PC-9 (cell line): ENCODE measurements around the gene PIP5K1B.

Experiments
- EZH2 ChIP-seq: fragments of 200-600 bp; sonication (generic); IDR thresholded peaks from 2 replicates; pipeline ENCODE4 v1.8.0; 2017; ENCODE audit warnings: antibody characterized with exemption, low read depth
- TF ChIP-seq, protein P1 (sequence below): fragments of 200-600 bp; sonication (generic); conservative IDR thresholded peaks from 2 replicates; pipeline ENCODE4 v1.6.1; 2017; ENCODE audit warnings: mixed run types, antibody characterized with exemption, mild to moderate bottlenecking, moderate library complexity

DNA sequence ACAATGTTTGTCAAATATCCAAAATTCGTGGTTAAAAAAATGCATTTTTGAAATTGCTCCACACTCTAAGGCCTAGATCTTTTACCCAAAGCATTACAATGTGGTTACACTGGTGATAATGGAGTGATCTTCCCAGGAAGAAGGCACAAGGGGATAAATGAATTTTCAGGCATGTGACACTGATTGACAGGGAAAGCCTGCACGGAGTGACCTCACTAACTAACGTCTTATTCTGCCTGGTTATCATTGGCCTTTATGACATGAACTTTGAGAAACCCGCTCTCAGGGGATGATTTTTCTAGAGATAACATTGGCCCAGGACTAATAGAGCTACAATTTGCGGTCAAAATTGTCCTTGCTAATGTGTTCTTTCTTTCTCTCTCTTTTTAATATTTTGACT lies 171.2 kb downstream of the PIP5K1B start:
- TF ChIP-seq, protein P1, sequence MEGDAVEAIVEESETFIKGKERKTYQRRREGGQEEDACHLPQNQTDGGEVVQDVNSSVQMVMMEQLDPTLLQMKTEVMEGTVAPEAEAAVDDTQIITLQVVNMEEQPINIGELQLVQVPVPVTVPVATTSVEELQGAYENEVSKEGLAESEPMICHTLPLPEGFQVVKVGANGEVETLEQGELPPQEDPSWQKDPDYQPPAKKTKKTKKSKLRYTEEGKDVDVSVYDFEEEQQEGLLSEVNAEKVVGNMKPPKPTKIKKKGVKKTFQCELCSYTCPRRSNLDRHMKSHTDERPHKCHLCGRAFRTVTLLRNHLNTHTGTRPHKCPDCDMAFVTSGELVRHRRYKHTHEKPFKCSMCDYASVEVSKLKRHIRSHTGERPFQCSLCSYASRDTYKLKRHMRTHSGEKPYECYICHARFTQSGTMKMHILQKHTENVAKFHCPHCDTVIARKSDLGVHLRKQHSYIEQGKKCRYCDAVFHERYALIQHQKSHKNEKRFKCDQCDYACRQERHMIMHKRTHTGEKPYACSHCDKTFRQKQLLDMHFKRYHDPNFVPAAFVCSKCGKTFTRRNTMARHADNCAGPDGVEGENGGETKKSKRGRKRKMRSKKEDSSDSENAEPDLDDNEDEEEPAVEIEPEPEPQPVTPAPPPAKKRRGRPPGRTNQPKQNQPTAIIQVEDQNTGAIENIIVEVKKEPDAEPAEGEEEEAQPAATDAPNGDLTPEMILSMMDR, result no peak
- TF ChIP-seq EZH2, result no peak
